WTC11 (cell line): ENCODE data around the gene MRPL33. TPM values are rescaled to one million over a fixed set of nuclear protein-coding genes. Genes with fewer than 3 reads are reported as not detected.

Experiments
- ATAC-seq: fragments of 200-7000 bp; cut with Tn5 transposase; 2 replicates; pipeline ENCODE4 v1.10.0; 2021; ENCODE audit warnings: mild to moderate bottlenecking, moderate library complexity
- CTCF ChIA-PET: fragments of 300-600 bp; sonication (Branson Sonifier 250); formaldehyde crosslinking; loops from one replicate; lab custom pipeline; 2021; ENCODE audit warnings: antibody characterized with exemption; lab: Charles Lee
- POLR2A ChIA-PET: fragments of 350-600 bp; sonication (Branson Sonifier 250); formaldehyde crosslinking; loops from one replicate; lab custom pipeline; 2021; ENCODE audit warnings: antibody characterized with exemption; lab: Charles Lee
- DNase-seq: peaks from one replicate; pipeline ENCODE4 v3.0.0; 2021; ENCODE audit warnings: low spot score
- H3K27ac Mint-ChIP-seq: 2 replicates; pipeline ENCODE4 v1.8.0; 2021; ENCODE audit warnings: mixed read lengths
- H3K27me3 Mint-ChIP-seq: 2 replicates; pipeline ENCODE4 v1.8.0; 2021; ENCODE audit warnings: low read depth, mild to moderate bottlenecking, moderate library complexity, mixed read lengths
- H3K36me3 Mint-ChIP-seq: 2 replicates; pipeline ENCODE4 v1.8.0; 2021; ENCODE audit warnings: mixed read lengths
- H3K4me1 Mint-ChIP-seq: 2 replicates; pipeline ENCODE4 v1.8.0; 2022; ENCODE audit warnings: mixed read lengths
- H3K4me3 Mint-ChIP-seq: 2 replicates; pipeline ENCODE4 v1.8.0; 2021; ENCODE audit warnings: mild to moderate bottlenecking, moderate library complexity, mixed read lengths
- H3K9me3 Mint-ChIP-seq: 2 replicates; pipeline ENCODE4 v1.8.0; 2021; ENCODE audit warnings: mixed read lengths
- ARID4B ChIP-seq: sonication (generic); formaldehyde crosslinking; IDR thresholded peaks from 2 replicates; pipeline ENCODE4 v1.8.0; 2023; ENCODE audit warnings: missing genetic modification reagents, mild to moderate bottlenecking, borderline replicate concordance
- CTCF ChIP-seq: fragments of 200-600 bp; IDR thresholded peaks from 2 replicates; pipeline ENCODE4 v1.8.0; 2022; ENCODE audit warnings: antibody characterized with exemption
- GRHL2 ChIP-seq: fragments of 250-450 bp; sonication (Bioruptor Pico); IDR thresholded peaks from 2 replicates; pipeline ENCODE4 v1.8.0; 2022; ENCODE audit warnings: mild to moderate bottlenecking, moderate library complexity; ENCODE audit not compliant: insufficient replicate concordance, severe bottlenecking
- GTF2I ChIP-seq: fragments of 250-450 bp; sonication (Bioruptor Pico); conservative IDR thresholded peaks from 2 replicates; pipeline ENCODE4 v1.4.0; 2021; ENCODE audit warnings: mild to moderate bottlenecking
- MAX ChIP-seq: sonication (generic); formaldehyde crosslinking; IDR thresholded peaks from 2 replicates; pipeline ENCODE4 v1.8.0; 2022; ENCODE audit warnings: mild to moderate bottlenecking, missing genetic modification reagents
- MLX ChIP-seq: sonication (generic); formaldehyde crosslinking; IDR thresholded peaks from 2 replicates; pipeline ENCODE4 v1.8.1; 2023; ENCODE audit warnings: mild to moderate bottlenecking, missing genetic modification reagents, moderate library complexity
- NFATC4 ChIP-seq: fragments of 250-450 bp; sonication (Bioruptor Pico); IDR thresholded peaks from 2 replicates; pipeline ENCODE4 v1.9.0; 2021; ENCODE audit warnings: mild to moderate bottlenecking
- OVOL2 ChIP-seq: fragments of 250-450 bp; sonication (Bioruptor Pico); IDR thresholded peaks from 2 replicates; pipeline ENCODE4 v1.9.0; 2021; ENCODE audit warnings: mild to moderate bottlenecking, borderline replicate concordance
- RORB ChIP-seq: fragments of 250-450 bp; sonication (Bioruptor Pico); IDR thresholded peaks from 2 replicates; pipeline ENCODE4 v1.9.0; 2021; ENCODE audit warnings: mild to moderate bottlenecking
- TEAD1 ChIP-seq: sonication (generic); formaldehyde crosslinking; IDR thresholded peaks from 2 replicates; pipeline ENCODE4 v1.8.0; 2022; ENCODE audit warnings: mild to moderate bottlenecking, missing genetic modification reagents
- TEAD4 ChIP-seq: sonication (generic); formaldehyde crosslinking; IDR thresholded peaks from 2 replicates; pipeline ENCODE4 v1.8.0; 2022; ENCODE audit warnings: mild to moderate bottlenecking, missing genetic modification reagents
- ZBTB43 ChIP-seq: sonication (generic); formaldehyde crosslinking; IDR thresholded peaks from 2 replicates; pipeline ENCODE4 v1.8.1; 2023; ENCODE audit warnings: mild to moderate bottlenecking, missing genetic modification reagents
- ZNF232 ChIP-seq: sonication (generic); formaldehyde crosslinking; IDR thresholded peaks from 2 replicates; pipeline ENCODE4 v1.8.0; 2022; ENCODE audit warnings: mild to moderate bottlenecking, missing genetic modification reagents
- ZNF317 ChIP-seq: sonication (generic); formaldehyde crosslinking; IDR thresholded peaks from 2 replicates; pipeline ENCODE4 v1.8.1; 2023; ENCODE audit warnings: low read depth, mild to moderate bottlenecking, moderate library complexity, missing genetic modification reagents, borderline replicate concordance
- ZNF396 ChIP-seq: fragments of 250-450 bp; sonication (Bioruptor Pico); IDR thresholded peaks from 2 replicates; pipeline ENCODE4 v1.8.0; 2021; ENCODE audit warnings: mild to moderate bottlenecking, moderate library complexity, borderline replicate concordance
- ZNF425 ChIP-seq: fragments of 250-450 bp; sonication (Bioruptor Pico); conservative IDR thresholded peaks from 2 replicates; pipeline ENCODE4 v1.9.0; 2021; ENCODE audit warnings: mild to moderate bottlenecking
- ZNF532 ChIP-seq: fragments of 250-450 bp; sonication (Bioruptor Pico); IDR thresholded peaks from 2 replicates; pipeline ENCODE4 v1.9.0; 2021; ENCODE audit warnings: mild to moderate bottlenecking, borderline replicate concordance
- total RNA-seq: library from RNA; stranded (reverse); gene quantifications from 3 replicates; pipeline ENCODE4 v1.2.3, GENCODE V29; 2021

MRPL33 gene
- total RNA-seq, 1 experiment from 2014 or later, result 52.5 TPM

- H3K4me1 Mint-ChIP-seq, result no peaks in the 10 kb centered on the region
- no peak overlapping the region for H3K27ac Mint-ChIP-seq
- H3K4me3 Mint-ChIP-seq, result no peak overlapping the region
- H3K36me3 Mint-ChIP-seq, result no peaks in the 10 kb centered on the region
- DNase-seq (no peak), ATAC-seq (no peak)
- no peak for TF ChIP-seq TEAD1
- no peak for TF ChIP-seq GTF2I (CRISPR knock-in tag)
- no peak for TF ChIP-seq ARID4B (CRISPR knock-in tag)
- no peak for TF ChIP-seq CTCF
- no peak for TF ChIP-seq OVOL2 (CRISPR knock-in tag)
- TF ChIP-seq ZNF532 (CRISPR knock-in tag), result no peak
- TF ChIP-seq MLX (CRISPR knock-in tag), result no peak
- no peak for TF ChIP-seq NFATC4
- no peak for TF ChIP-seq MAX
- TF ChIP-seq ZBTB43 (CRISPR knock-in tag), result no peak
- TF ChIP-seq ZNF232, result no peak
- no peak for TF ChIP-seq GRHL2 (CRISPR knock-in tag)
- no peak for TF ChIP-seq ZNF396
- no peak for TF ChIP-seq TEAD4
- no peak for TF ChIP-seq ZNF317 (CRISPR knock-in tag)
- no peak for TF ChIP-seq ZNF425
- no peak for TF ChIP-seq RORB (CRISPR knock-in tag)
- ChIA-PET CTCF (interaction anchor here (1.2 kb wide), 1 partner anchor 126 kb away, joined by 3 read pairs; no protein-coding TSS in a partner anchor), POLR2A (no interaction called here)
- H3K9me3 Mint-ChIP-seq, result no peaks in the 10 kb centered on the region
- no peaks in the 10 kb centered on the region; the same call in 1 of the 2 replicates for H3K27me3 Mint-ChIP-seq
These were observed 38.3 kb downstream of the MRPL33 start for GRCh38 chr2:27809761-27810241.
